H1 (cell line): ENCODE measurements around the gene MAPK13. TPM values are rescaled to one million over a fixed set of nuclear protein-coding genes. Genes with fewer than 3 reads are reported as not detected.

Experiments used
- CTCF ChIA-PET: fragments of 300-600 bp; sonication (Branson Sonifier 250); formaldehyde crosslinking; loops from one replicate; lab custom pipeline; 2021; ENCODE audit not compliant: partially characterized antibody; lab: Charles Lee
- POLR2A ChIA-PET: fragments of 300-600 bp; sonication (Branson Sonifier 250); formaldehyde crosslinking; loops from one replicate; lab custom pipeline; 2021; ENCODE audit warnings: inconsistent platforms; ENCODE audit not compliant: partially characterized antibody; lab: Charles Lee
- DNase-seq, 2 experiments: peaks; one replicate each; pipeline versions ENCODE4 v3.0.0 to v3.0.0-alpha.2; 2010 to 2022; ENCODE audit warnings: low spot score in 2 of 2, low read depth in 1 of 2, mixed read lengths in 1 of 2
- FAIRE-seq: peaks from 2 replicates; lab custom pipeline; 2011; peaks lifted over from hg19 to GRCh38; lab: Jason Lieb, UNC
- H2AFZ ChIP-seq: 2 replicates; pipeline ENCODE4 v1.8.1; 2012; ENCODE audit warnings: low read length, inconsistent platforms
- H2AK5ac ChIP-seq: 2 replicates; pipeline ENCODE4 v1.6.1; 2013; ENCODE audit warnings: low read depth, low read length
- H2BK120ac ChIP-seq: replicated peaks from 2 replicates; pipeline ENCODE3; 2013; ENCODE audit warnings: low read depth, low read length, inconsistent platforms
- H2BK12ac ChIP-seq: 2 replicates; pipeline ENCODE4 v1.6.1; 2013; ENCODE audit warnings: low read depth, low read length
- H2BK15ac ChIP-seq: 2 replicates; pipeline ENCODE4 v1.6.1; 2013; ENCODE audit warnings: low read length
- H2BK20ac ChIP-seq: 2 replicates; pipeline ENCODE4 v1.6.1; 2013; ENCODE audit warnings: low read length
- H2BK5ac ChIP-seq: 2 replicates; pipeline ENCODE4 v1.6.1; 2013; ENCODE audit warnings: low read depth, low read length
- H3K14ac ChIP-seq: 2 replicates; pipeline ENCODE4 v1.6.1; 2013; ENCODE audit warnings: inconsistent platforms; ENCODE audit not compliant: insufficient read length
- H3K18ac ChIP-seq: 2 replicates; pipeline ENCODE4 v1.6.1; 2013; ENCODE audit warnings: low read length; ENCODE audit errors: extremely low read depth
- H3K23ac ChIP-seq: 2 replicates; pipeline ENCODE4 v1.6.1; 2013; ENCODE audit warnings: inconsistent platforms; ENCODE audit not compliant: insufficient read length
- H3K23me2 ChIP-seq: 2 replicates; pipeline ENCODE4 v1.6.1; 2013; ENCODE audit warnings: low read depth, low read length
- H3K27ac ChIP-seq: 2 replicates; pipeline ENCODE4 v1.6.1; 2011; ENCODE audit warnings: low read depth, low read length, inconsistent platforms
- H3K27me3 ChIP-seq, 4 experiments: replicated peaks in 1 of 4; 1 replicate in 1 of 4; 2 replicates in 3 of 4; pipeline versions ENCODE4 v1.6.1 to v1.8.1; 2011 to 2013; ENCODE audit warnings: low read length in 3 of 4, mild to moderate bottlenecking in 3 of 4, inconsistent platforms in 2 of 4, mixed read lengths in 2 of 4, moderate library complexity in 1 of 4; ENCODE audit not compliant: control insufficient read depth in 3 of 4, insufficient read depth in 3 of 4; ENCODE audit errors: extremely low read depth in 1 of 4
- H3K36me3 ChIP-seq, 4 experiments: 2 replicates each; pipeline versions ENCODE4 v1.6.1 to v1.8.1; 2011 to 2013; ENCODE audit warnings: mild to moderate bottlenecking in 4 of 4, low read length in 3 of 4, moderate library complexity in 2 of 4, control low read depth in 1 of 4, inconsistent platforms in 1 of 4; ENCODE audit not compliant: insufficient read depth in 4 of 4, control insufficient read depth in 2 of 4
- H3K4ac ChIP-seq: replicated peaks from 2 replicates; pipeline ENCODE3; 2013; ENCODE audit warnings: low read length, low read depth, mixed read lengths, inconsistent platforms; ENCODE audit not compliant: insufficient read length
- H3K4me1 ChIP-seq, 4 experiments: replicated peaks in 1 of 4; 1 replicate in 1 of 4; 2 replicates in 3 of 4; pipeline versions ENCODE4 v1.6.1 to v1.8.1; 2011 to 2013; ENCODE audit warnings: low read length in 3 of 4, inconsistent platforms in 2 of 4, mixed read lengths in 1 of 4; ENCODE audit not compliant: insufficient read depth in 4 of 4, control insufficient read depth in 3 of 4
- H3K4me2 ChIP-seq, 2 experiments: 2 replicates each; pipeline versions ENCODE4 v1.6.1 to v1.8.1; 2011 to 2013; ENCODE audit warnings: low read depth in 2 of 2, low read length in 2 of 2, control low read depth in 1 of 2, inconsistent platforms in 1 of 2, mild to moderate bottlenecking in 1 of 2; ENCODE audit not compliant: insufficient read depth in 1 of 2
- H3K4me3 ChIP-seq, 4 experiments: fragments of 200-600, 300-600 bp in 1 of 4; sonication (generic), shearing (Covaris generic), sonication (Bioruptor Twin) in 1 of 4; 2 replicates each; pipeline versions ENCODE4 v1.5.1 to v1.8.1; 2011 to 2016; ENCODE audit warnings: low read length in 4 of 4, low read depth in 3 of 4, control low read depth in 2 of 4, inconsistent platforms in 2 of 4, mild to moderate bottlenecking in 2 of 4, mixed read lengths in 1 of 4, moderate library complexity in 1 of 4; ENCODE audit not compliant: insufficient read depth in 2 of 4; ENCODE audit errors: extremely low read depth in 1 of 4
- H3K56ac ChIP-seq: replicated peaks from 2 replicates; pipeline ENCODE3; 2013; ENCODE audit warnings: low read depth, mild to moderate bottlenecking, mixed read lengths, low read length, inconsistent platforms; ENCODE audit not compliant: insufficient read length
- H3K79me1 ChIP-seq: 2 replicates; pipeline ENCODE4 v1.6.1; 2013; ENCODE audit warnings: low read depth, low read length, control low read depth
- H3K79me2 ChIP-seq, 2 experiments: 2 replicates each; pipeline versions ENCODE4 v1.6.1 to v1.8.1; 2012 to 2013; ENCODE audit warnings: low read length in 2 of 2, mild to moderate bottlenecking in 2 of 2, inconsistent platforms in 1 of 2; ENCODE audit not compliant: insufficient read depth in 2 of 2, control insufficient read depth in 1 of 2
- H3K9ac ChIP-seq, 4 experiments: replicated peaks in 1 of 4; 1 replicate in 1 of 4; 2 replicates in 3 of 4; pipeline versions ENCODE4 v1.6.1 to v1.8.1; 2011 to 2013; ENCODE audit warnings: low read depth in 3 of 4, low read length in 3 of 4, control low read depth in 2 of 4, mild to moderate bottlenecking in 2 of 4, moderate library complexity in 2 of 4, inconsistent platforms in 1 of 4; ENCODE audit errors: extremely low read depth in 1 of 4
- H3K9me3 ChIP-seq, 2 experiments: 2 replicates each; pipeline versions ENCODE4 v1.6.1 to v1.8.1; 2012 to 2013; ENCODE audit warnings: mild to moderate bottlenecking in 2 of 2, moderate library complexity in 2 of 2, control low read depth in 1 of 2, inconsistent platforms in 1 of 2, low read depth in 1 of 2, low read length in 1 of 2, mixed read lengths in 1 of 2; ENCODE audit not compliant: insufficient read depth in 2 of 2
- H4K20me1 ChIP-seq, 2 experiments: replicated peaks in 1 of 2; 2 replicates each; pipeline versions ENCODE3 to v1.8.1; 2011 to 2013; ENCODE audit warnings: inconsistent platforms in 2 of 2, low read length in 2 of 2, mild to moderate bottlenecking in 1 of 2; ENCODE audit not compliant: insufficient read depth in 2 of 2, control insufficient read depth in 1 of 2
- H4K5ac ChIP-seq: 2 replicates; pipeline ENCODE4 v1.6.1; 2013; ENCODE audit warnings: low read length, low read depth, mixed read lengths, inconsistent platforms; ENCODE audit not compliant: insufficient read length
- H4K8ac ChIP-seq: 2 replicates; pipeline ENCODE4 v1.8.0; 2013; ENCODE audit warnings: mild to moderate bottlenecking, moderate library complexity, low read length, inconsistent platforms; ENCODE audit not compliant: insufficient read depth; ENCODE audit errors: extremely low read depth
- H4K91ac ChIP-seq: replicated peaks from 2 replicates; pipeline ENCODE3; 2013; ENCODE audit warnings: low read length, mixed read lengths, inconsistent platforms; ENCODE audit not compliant: insufficient read length
- BACH1 ChIP-seq: IDR thresholded peaks from 2 replicates; pipeline ENCODE4 v1.6.1; 2012; ENCODE audit warnings: low read length, improper control_type of control experiment
- BRCA1 ChIP-seq: IDR thresholded peaks from 2 replicates; pipeline ENCODE4 v1.6.1; 2012; ENCODE audit warnings: low read depth, low read length, improper control_type of control experiment
- KDM1A ChIP-seq: fragments of 200-600, 300-600 bp; sonication (generic); IDR thresholded peaks from 2 replicates; pipeline ENCODE4 v1.7.1; 2016; ENCODE audit warnings: mild to moderate bottlenecking, low read length, borderline replicate concordance
- NANOG ChIP-seq: IDR thresholded peaks from 2 replicates; pipeline ENCODE4 v1.6.1; 2011; ENCODE audit warnings: low read length, low read depth, mild to moderate bottlenecking, inconsistent platforms; ENCODE audit not compliant: insufficient read depth, poor library complexity, severe bottlenecking
- SIN3A ChIP-seq, 2 experiments: IDR thresholded peaks in 1 of 2; conservative IDR thresholded peaks in 1 of 2; 2 replicates each; pipeline ENCODE4 v1.6.1; 2011 to 2012; ENCODE audit warnings: low read length in 2 of 2, improper control_type of control experiment in 1 of 2, low read depth in 1 of 2, mild to moderate bottlenecking in 1 of 2
- TAF1 ChIP-seq: IDR thresholded peaks from 2 replicates; pipeline ENCODE4 v1.6.1; 2011; ENCODE audit warnings: mild to moderate bottlenecking, low read depth, low read length
- WGBS, 2 experiments: shearing (Covaris generic) in 1 of 2; methylation state at CpG; one replicate each; pipeline versions ENCODE4 v1.1.6 to v1.1.7; 2013 to 2015; ENCODE audit warnings: low lambda C conversion rate in 2 of 2, mixed read lengths in 2 of 2, inconsistent platforms in 1 of 2, low coverage in 1 of 2, missing lambda C conversion rate in 1 of 2; ENCODE audit not compliant: insufficient replicate concordance in 2 of 2, insufficient coverage in 1 of 2, insufficient read length in 1 of 2; ENCODE audit errors: extremely low coverage in 1 of 2, missing lambda C conversion rate in 1 of 2; 5-methylcytosine and 5-hydroxymethylcytosine counted together
- polyA plus RNA-seq, 7 experiments: library from polyadenylated mRNA; depleted of rRNA in 3 of 7; stranded (reverse) in 5 of 7; unstranded in 2 of 7; fragments of >200 nt in 5 of 7; fragments of 200-250 nt in 2 of 7; gene quantifications; 1 replicate in 5 of 7; 2 replicates in 1 of 7; 4 replicates in 1 of 7; pipeline versions ENCODE4 v1.2.1 to v1.2.3, GENCODE V29; 2011 to 2013; ENCODE audit warnings: missing spikeins in 2 of 7, mixed read lengths in 2 of 7
- total RNA-seq: library from RNA; stranded (reverse); fragmentation: NEBNext Ultra II Directional; extraction: Animal tissue kit (Norgen Biotek cat#: 25700); gene quantifications from 2 replicates; pipeline ENCODE4 v1.2.1, GENCODE V29; 2021

MAPK13 gene
- total and polyA plus RNA-seq, 2 of the 8 experiments (the other 6 are each of a cell fraction or from before 2014, with no cell fraction given), result 10.1 to 14.1 TPM

- H2BK5ac ChIP-seq, result no peak overlapping the region
- no peak overlapping the region for H2BK120ac ChIP-seq
- WGBS, 2 experiments, result 87% methylated on average over 3 of the region's 3 CpGs; no CpG with 5 or more reads in 1 of the 2 experiments
- no peak overlapping the region for H3K18ac ChIP-seq
- no peak overlapping the region for H3K4me2 ChIP-seq
- H2BK12ac ChIP-seq, result no peak overlapping the region
- no peak overlapping the region for H3K23ac ChIP-seq
- H3K56ac ChIP-seq, result no peak overlapping the region
- no peak for TF ChIP-seq NANOG
- no peak for TF ChIP-seq SIN3A (conservative IDR thresholded peaks at IDR 0.05 in 1 of 2, IDR thresholded peaks at IDR 0.05 in 1 of 2; ENCODE audit: low read depth in 1 of 2, low read length in 2 of 2)
- no peak for TF ChIP-seq BRCA1
- no peak for TF ChIP-seq KDM1A
- TF ChIP-seq BACH1, result no peak
- TF ChIP-seq TAF1, result no peak
- peaks cover 5 to 49% (median 24%) of the 10 kb centered on the region in 4 experiments; a peak in 7 of 8 replicates for H3K36me3 ChIP-seq
- no peaks in the 10 kb centered on the region for H3K27me3 ChIP-seq
- no peak overlapping the region for H3K4ac ChIP-seq
- H3K9me3 ChIP-seq, result peaks cover 0 to 6% of the 10 kb centered on the region in 2 experiments; a peak in 1 of 4 replicates
- ChIA-PET CTCF (interaction anchor here (3.3 to 6.9 kb wide), 2 partner anchors 12 to 20 kb away, joined by 13 to 51 read pairs; no protein-coding TSS in a partner anchor), POLR2A (no interaction called here)
- H3K79me2 ChIP-seq, result no peaks in the 10 kb centered on the region
- no peak overlapping the region for H2AK5ac ChIP-seq
- no peak overlapping the region for H4K91ac ChIP-seq
- no peak overlapping the region for H4K8ac ChIP-seq
- H3K27ac ChIP-seq, result no peak overlapping the region
- H3K14ac ChIP-seq, result no peak overlapping the region
- no peak overlapping the region for H3K9ac ChIP-seq
- no peaks in the 10 kb centered on the region for H3K79me1 ChIP-seq
- no peaks in the 10 kb centered on the region for H3K4me1 ChIP-seq
- H3K23me2 ChIP-seq, result no peaks in the 10 kb centered on the region
- no peak overlapping the region for H3K4me3 ChIP-seq
- H2AFZ ChIP-seq, result no peak overlapping the region
- H4K20me1 ChIP-seq, result no peaks in the 10 kb centered on the region
- FAIRE-seq, result no peak
- H2BK20ac ChIP-seq, result no peak overlapping the region
- no peak overlapping the region for H4K5ac ChIP-seq
- DNase-seq, result no peak
- H2BK15ac ChIP-seq, result no peak overlapping the region
These were observed 46.9 kb upstream of the MAPK13 start for GRCh38 chr6:36083446-36083845.
